GM21529 (cell line): ENCODE results near the gene ZNF618.
"Not testable (repeated sequence)": the region's sequence is repeated elsewhere in the genome, so short reads cannot be mapped to it uniquely, and the experiment has no call there.

ENCODE experiments used
- ATAC-seq: cut with Tn5 transposase; IDR thresholded peaks from one replicate; pipeline ENCODE4 v1.9.1; 2021; ENCODE audit not compliant: unreplicated experiment

The ZNF618 gene

GRCh38 chr9:114035221-114035844 lies 159.2 kb downstream of the ZNF618 start:
- ATAC-seq, result no peak

- ATAC-seq, result no peak
Measured at GRCh38 chr9:114035845-114036801, 160.0 kb downstream of the ZNF618 start.

- ATAC-seq, result no peak
Measured at GRCh38 chr9:114037249-114037648, 161.1 kb downstream of the ZNF618 start.

- ATAC-seq, result no peak
Measured at GRCh38 chr9:114037961-114038723, 162.0 kb downstream of the ZNF618 start.

- no peak for ATAC-seq
Measured at GRCh38 chr9:114038724-114039313, 162.7 kb downstream of the ZNF618 start.

GRCh38 chr9:114039484-114039883 lies 163.4 kb downstream of the ZNF618 start:
- no peak for ATAC-seq

- ATAC-seq, result not testable (repeated sequence)
Measured at GRCh38 chr9:114043660-114044059, 167.6 kb downstream of the ZNF618 start.

GRCh38 chr9:114046237-114046755 lies 170.2 kb downstream of the ZNF618 start:
- no peak for ATAC-seq

GRCh38 chr9:114046875-114047274 lies 170.8 kb downstream of the ZNF618 start:
- ATAC-seq, result no peak

- no peak for ATAC-seq
Measured at GRCh38 chr9:114047717-114048116, 171.6 kb downstream of the ZNF618 start.

- no peak for ATAC-seq
Measured at GRCh38 chr9:114048533-114049415, 172.7 kb downstream of the ZNF618 start.

GRCh38 chr9:114049441-114050225 lies 173.5 kb downstream of the ZNF618 start:
- no peak for ATAC-seq

- no peak for ATAC-seq
Measured at GRCh38 chr9:114050226-114050568, 174.1 kb downstream of the ZNF618 start.

- ATAC-seq, result no peak
Measured at GRCh38 chr9:114050646-114051045, 174.5 kb downstream of the ZNF618 start.

- ATAC-seq, result no peak
Measured at GRCh38 chr9:114051281-114051680, 175.2 kb downstream of the ZNF618 start.

GRCh38 chr9:114051706-114052105 lies 175.6 kb downstream of the ZNF618 start:
- ATAC-seq, result no peak

- ATAC-seq, result no peak
Measured at GRCh38 chr9:114053246-114054005, 177.3 kb downstream of the ZNF618 start.

GRCh38 chr9:114054191-114054690 lies 178.1 kb downstream of the ZNF618 start:
- no peak for ATAC-seq
